Fibroblast of skin of right biceps (primary cell): ENCODE data around the gene DRAXIN.
A peak's percentile ranks its signal among the peaks of the same experiment; 100 is the strongest.

ENCODE experiments used
- DNase-seq: peaks from one replicate; pipeline ENCODE4 v3.0.0-alpha.2; 2013

DRAXIN gene

GRCh38 chr1:11767922-11768704, 76.6 kb downstream of the DRAXIN start:
- no peak for DNase-seq

DNA sequence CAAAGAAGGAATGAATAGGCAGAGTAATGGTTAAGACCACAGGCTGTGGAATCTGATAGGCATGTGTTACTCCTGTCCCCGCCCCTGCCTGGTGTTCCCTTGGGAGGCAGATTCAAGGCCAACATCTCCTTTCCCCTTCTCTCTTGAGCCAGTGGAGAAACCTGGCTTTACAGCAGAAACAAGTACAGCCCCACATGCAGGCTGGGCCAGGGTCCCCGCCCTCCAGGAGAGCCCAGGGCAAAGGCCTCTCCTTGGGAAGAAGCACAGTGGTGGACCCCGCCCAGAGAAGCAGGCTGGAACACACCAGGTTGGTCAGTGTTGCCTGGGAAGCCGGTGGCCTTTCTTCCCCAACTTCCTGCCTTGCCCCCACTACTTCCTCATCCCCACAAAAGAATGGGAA, 77.3 kb downstream of the DRAXIN start:
- peak; percentile 16 for DNase-seq

GRCh38 chr1:11769274-11769673, 77.8 kb downstream of the DRAXIN start:
- DNase-seq: no peak

- DNase-seq: peak; percentile 15
These were observed 78.5 kb downstream of the DRAXIN start for GRCh38 chr1:11770011-11770410.

DNA sequence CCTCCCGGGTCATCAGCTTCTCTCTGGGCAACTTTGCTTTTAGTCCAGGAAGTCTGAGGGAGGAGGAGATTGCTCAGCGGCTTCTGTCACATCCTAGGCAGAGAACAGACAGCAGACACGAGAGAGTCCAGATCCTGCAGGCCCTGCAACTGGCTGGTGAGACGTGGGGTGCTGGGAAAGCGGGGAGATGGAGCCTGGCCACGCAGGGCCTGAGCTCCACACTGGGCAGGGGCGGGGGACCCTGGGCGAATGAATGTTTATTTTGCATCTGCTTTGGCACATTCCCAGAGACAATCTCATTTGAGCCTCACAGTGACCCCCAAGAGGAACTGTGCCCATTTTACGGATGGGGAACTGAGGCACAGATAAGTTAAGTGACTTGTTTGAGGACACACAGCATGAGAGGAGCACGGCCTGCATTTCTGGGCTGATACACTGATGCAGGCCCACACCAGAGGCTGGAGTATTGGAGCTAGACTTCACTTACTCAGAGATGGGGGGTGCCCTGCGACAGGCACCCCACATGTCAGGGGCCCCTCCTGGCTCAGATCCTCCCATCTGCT, 80.1 kb downstream of the DRAXIN start:
- DNase-seq: no peak

DNA sequence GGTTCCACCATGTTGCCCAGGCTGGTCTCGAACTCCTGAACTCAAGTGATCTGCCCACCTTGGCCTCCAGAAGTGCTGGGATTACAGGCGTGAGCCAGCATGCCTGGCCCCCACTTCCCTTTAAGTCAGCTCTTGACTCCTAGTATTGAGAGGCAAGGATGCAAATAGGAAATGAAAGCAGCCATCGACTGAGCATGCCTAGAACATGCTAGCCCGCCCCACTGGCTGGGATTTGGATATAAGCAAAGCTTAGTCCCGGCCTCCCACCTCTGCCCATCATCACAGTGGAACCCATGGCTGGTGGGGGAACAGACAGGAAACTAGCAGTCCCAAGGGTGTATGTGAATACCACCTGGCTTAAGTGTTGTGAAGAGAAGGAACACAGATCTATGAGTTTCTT, 80.9 kb downstream of the DRAXIN start:
- DNase-seq: no peak

DNA sequence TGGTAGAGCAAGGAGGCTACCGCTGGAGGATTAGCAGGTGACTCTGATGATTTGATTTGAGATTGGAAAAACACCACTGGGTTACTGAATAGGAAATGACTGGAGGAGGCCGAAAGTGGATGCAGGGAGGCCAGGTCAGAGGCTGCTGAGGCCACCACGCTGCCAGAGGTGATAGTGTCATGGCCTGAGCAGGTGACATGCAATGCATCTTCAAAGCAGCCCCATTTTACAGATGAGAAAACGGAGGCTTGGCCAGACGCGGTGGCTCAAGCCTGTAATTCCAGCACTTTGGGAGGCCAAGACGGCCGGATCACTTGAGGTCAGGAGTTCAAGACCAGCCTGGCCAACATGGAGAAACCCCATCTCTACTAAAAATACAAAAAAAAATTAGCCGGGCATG, 83.2 kb downstream of the DRAXIN start:
- no peak for DNase-seq
